GM21786 (cell line): ENCODE results near the gene E2F1.

Source experiments
- ATAC-seq: cut with Tn5 transposase; IDR thresholded peaks from one replicate; pipeline ENCODE4 v1.9.1; 2021; ENCODE audit not compliant: unreplicated experiment

E2F1 gene, protein sequence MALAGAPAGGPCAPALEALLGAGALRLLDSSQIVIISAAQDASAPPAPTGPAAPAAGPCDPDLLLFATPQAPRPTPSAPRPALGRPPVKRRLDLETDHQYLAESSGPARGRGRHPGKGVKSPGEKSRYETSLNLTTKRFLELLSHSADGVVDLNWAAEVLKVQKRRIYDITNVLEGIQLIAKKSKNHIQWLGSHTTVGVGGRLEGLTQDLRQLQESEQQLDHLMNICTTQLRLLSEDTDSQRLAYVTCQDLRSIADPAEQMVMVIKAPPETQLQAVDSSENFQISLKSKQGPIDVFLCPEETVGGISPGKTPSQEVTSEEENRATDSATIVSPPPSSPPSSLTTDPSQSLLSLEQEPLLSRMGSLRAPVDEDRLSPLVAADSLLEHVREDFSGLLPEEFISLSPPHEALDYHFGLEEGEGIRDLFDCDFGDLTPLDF

GRCh38 chr20:33686100-33686983 lies at the start of gene E2F1:
E2F1 (minus strand) TSS chr20:33686385; CDS start chr20:33686264, 121 bp downstream.
- ATAC-seq: peak; percentile 76

- no peak for ATAC-seq
Measured at GRCh38 chr20:33733654-33734576, 47.7 kb upstream of the E2F1 start.

- peak; percentile 48 for ATAC-seq
Measured at GRCh38 chr20:33732166-33732970, 46.2 kb upstream of the E2F1 start.

GRCh38 chr20:33731693-33732165 lies 45.5 kb upstream of the E2F1 start, which contains the start of gene ZNF341:
ZNF341 (plus strand) TSS chr20:33731996; CDS start chr20:33732022, 26 bp downstream.
- ATAC-seq: peak; percentile 78

DNA sequence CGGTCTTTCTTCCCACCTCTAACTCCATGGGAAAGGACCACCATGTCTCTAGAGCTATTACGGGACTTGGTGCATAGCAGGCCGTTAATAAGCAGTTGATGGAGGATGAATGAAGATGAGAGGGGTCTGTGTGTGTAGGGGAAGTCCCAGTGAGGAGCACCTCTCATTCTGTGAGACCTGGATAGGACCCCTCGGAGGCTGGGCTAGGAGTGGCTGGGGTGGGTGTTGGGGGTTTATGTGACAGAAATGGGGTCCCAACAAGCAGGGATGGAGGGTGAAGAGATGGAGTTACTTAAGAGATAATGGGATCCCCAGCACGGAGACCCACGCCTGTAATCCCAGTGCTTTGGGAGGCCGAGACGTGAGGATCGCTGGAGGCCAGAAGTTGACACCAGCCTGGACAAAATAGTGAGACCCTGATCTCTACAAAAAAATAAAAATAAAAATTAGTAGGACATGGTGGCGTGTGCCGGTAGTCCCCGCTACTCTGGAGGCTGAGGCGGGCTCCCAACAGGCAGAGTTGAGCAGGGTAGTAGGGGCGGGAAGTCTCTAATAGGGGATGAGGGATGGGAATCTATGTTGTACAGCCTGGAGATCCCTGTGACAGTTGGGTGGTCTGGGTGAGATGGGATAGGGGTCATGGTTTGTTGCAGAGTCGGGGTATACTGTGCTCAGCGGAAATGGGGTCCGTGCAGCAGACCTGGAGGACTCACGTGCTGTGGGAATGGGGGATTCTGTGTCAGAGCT lies 44.9 kb upstream of the E2F1 start:
- ATAC-seq: no peak

DNA sequence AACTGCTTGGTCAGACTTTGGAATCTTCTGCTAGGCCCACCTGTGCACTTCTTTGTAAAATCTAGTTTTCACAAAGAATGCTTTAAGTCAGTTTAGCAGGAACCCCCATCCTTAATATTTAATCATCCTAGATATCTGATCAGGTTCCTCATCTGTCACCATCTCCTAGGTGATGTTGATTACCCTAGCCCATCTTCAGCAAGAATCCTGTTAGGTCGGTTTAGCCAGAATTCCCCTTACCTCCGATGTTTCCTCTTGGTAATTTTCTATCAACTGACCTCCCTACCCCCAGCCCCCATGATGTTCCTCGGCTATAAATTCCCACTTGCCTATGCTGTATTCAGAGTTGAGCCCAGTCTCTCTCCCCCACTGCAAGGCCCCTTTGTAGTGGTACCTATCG lies 42.9 kb upstream of the E2F1 start:
- no peak for ATAC-seq

DNA sequence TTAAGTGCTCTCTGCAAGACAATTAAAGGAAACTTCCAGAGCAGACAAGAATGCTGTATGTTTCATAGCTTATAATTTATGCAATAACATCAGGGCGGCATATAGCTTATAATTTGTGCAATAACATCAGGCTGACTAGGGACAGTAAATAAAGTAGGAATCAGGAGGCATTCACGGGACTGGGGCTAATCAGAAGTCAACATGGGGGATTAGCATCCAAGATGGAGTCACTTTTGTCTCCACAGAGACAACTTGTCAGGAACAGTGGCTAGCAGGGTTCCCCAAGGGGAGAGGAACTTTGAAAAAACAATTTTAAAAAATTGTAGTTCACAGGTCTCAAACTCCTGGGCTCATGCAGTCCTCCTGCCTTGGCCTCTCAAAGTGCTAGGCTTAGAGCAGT lies 42.3 kb upstream of the E2F1 start:
- no peak for ATAC-seq

DNA sequence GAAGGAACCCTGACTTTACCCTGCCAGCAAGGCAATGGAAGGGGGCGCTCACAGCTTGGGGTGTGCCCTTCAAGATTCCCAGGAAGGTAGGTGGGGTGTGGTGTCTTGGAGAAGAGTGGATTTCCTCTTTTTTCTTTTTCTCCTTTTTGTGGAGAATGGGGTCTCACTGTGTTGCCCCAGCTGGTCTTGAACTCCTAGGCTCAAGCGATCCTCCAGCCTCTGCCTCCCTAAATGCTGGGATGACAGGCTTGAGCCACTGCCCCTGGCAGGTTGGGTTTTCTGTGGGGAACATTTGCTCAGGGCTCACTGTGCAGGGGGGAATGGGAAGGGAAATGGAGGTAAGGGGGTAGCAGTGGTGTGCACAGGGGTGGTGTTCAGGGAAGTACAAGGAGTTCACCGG lies 41.6 kb upstream of the E2F1 start:
- ATAC-seq: no peak

DNA sequence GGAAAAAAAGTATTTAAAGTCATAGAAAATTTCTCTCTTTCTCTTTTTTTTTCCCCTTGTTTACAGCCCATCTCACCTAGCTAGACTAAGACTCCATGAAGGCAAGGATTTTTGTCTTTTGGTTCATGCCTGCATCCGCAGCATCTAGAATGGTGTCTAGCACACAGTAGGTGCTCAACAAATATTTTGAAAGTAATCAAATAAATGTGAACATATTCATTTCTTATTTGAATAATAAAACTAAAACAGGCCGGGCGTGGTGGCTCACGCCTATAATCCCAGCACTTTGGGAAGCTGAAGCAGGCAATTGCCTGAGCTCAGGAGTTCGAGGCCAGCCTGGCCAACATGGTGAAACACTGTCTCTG lies 40.9 kb upstream of the E2F1 start:
- ATAC-seq: no peak

DNA sequence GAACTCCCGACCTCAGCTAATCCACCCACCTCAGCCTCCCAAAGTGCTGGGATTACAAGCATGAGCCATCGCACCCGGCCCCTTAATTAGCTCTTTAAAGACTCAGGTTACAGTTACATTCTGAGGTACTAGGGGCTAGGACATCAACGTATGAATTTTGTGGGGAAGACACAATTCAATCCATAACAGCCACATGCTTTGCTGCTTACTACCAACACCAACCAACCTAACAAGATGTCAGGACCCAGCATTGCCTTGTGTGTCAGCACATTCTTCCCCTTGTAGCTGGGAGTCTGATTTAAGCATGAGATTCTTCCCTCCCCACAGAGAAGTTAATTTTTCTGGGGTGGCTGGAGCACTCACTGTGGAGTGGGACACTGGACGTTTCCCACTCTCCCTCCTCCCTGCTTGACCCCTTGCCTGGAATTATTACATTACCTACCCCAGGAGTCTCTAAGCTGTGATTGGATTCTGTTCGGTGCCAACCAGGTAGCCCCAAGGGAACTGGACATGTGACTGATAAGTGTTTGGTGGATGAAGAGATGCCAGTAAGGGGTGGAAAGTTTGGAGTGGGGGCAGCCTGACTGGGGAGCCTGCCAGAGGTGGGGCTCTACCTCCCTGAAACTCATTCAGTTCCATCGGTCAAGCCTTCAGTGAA lies 39.6 kb upstream of the E2F1 start:
- ATAC-seq: no peak

GRCh38 chr20:33724439-33725094 lies 38.4 kb upstream of the E2F1 start:
- ATAC-seq: no peak

GRCh38 chr20:33721391-33722140 lies 35.4 kb upstream of the E2F1 start:
- ATAC-seq: no peak

DNA sequence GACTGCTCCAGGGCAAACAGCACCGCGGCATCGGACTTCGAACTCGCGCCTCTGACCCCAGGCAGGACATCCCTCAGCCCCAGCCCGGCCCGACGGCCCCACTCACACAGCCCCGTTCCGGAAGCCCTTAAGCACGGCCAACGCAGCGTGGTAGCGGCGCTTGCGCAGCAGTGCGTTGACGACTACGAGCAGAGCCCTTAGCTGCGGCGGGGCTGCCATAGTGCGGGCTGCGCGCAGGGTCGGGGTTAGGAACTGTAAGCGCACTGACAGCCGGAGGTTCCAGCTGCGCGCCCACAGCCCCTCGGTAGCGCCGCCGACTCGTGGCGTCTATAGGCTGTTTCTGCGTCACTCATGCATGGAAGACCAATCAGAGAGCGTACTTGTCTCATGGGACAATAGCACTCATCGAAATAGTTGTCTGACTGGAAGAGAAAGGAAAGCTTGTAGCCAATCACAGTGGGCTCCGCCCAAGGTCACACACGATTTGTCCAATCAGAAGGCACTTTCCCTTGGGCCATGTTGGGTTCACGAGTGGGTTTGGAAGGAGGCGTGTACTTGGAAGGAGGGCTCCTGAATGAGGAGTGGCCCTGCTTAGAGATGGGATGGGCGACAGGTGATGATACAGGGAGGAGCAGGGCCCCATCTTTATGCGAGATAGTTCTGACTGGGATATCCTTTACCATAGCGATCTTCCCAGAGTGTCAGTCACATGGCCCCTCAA lies 34.0 kb upstream of the E2F1 start, which contains the start of gene PXMP4:
Gene PXMP4 (minus strand): TSS at position 322 of the 721 bp plus-strand sequence. CDS start 103 bp downstream, at position 219.
- ATAC-seq: peak; percentile 93

- ATAC-seq: no peak
Measured at GRCh38 chr20:33719277-33719988, 33.2 kb upstream of the E2F1 start.

DNA sequence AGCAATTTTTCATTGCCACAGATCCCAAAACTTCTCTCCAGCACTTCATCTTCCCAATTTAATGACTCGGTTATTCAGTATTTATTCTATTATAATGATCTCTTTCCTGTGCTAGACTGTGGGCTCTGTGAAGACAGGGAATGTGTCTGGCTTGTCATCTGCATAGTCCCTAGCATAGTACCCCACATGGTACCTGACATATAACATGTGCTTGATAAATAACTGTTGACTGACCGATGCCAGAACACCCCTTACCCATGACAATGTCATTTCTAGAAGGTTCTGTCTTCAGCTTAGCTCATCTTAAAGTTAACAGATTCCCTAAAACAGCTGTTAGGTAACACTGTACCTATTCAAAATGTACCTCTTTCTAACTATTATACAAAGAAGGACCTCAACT lies 30.3 kb upstream of the E2F1 start:
- no peak for ATAC-seq

DNA sequence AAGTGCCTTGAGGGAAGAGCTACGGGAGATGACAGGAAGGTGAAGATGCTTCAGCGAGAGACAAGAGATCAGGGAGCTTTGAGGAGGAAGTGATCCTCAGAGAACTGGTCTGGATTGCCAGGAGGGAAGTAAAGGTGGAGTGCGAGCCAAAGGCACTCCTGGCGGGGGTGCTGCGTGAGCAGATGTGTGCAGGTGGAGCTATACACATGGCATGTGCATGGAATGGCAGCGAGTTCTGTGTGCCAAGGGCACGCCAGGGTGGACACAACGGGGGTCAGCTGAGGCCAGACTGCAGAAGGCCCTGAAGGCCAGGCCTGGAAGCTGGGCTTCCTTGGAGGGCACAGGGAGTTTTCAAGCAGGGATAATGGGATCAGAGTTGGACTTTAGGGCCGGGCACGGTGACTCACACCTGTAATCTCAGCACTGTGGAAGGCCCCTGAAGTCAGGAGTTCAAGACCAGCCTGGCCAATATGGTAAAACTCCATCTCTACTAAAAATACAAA lies 27.7 kb upstream of the E2F1 start:
- ATAC-seq: no peak
